T-cell (primary cell): Measurements from ENCODE around the gene HIBADH. TPM values are rescaled to one million over a fixed set of nuclear protein-coding genes. Genes with fewer than 3 reads are reported as not detected.

Source experiments
- ATAC-seq, 4 experiments: fragments of 200-7000 bp in 3 of 4; fragments of 150-1000 bp in 1 of 4; cut with Tn5 transposase; replicated peaks in 1 of 4; 1 replicate in 3 of 4; 2 replicates in 1 of 4; pipeline ENCODE4 v1.10.0; 2021; ENCODE audit warnings: moderate library complexity in 3 of 4, mild to moderate bottlenecking in 2 of 4, moderate number of reproducible peaks in 1 of 4
- CTCF ChIA-PET, 2 donors: fragments of 300-600 bp; sonication (Branson Sonifier 250); formaldehyde crosslinking; loops; one replicate each; lab custom pipeline; 2022; ENCODE audit warnings: antibody characterized with exemption in 2 of 2; lab: Charles Lee
- POLR2A ChIA-PET, 2 donors: fragments of 300-600 bp; sonication (Branson Sonifier 250); formaldehyde crosslinking; loops; one replicate each; lab custom pipeline; 2022; ENCODE audit warnings: antibody characterized with exemption in 2 of 2; lab: Charles Lee
- DNase-seq, 35 experiments: peaks; one replicate each; pipeline versions ENCODE4 v3.0.0 to v3.0.0-alpha.2; 2013 to 2023
- H3K27ac ChIP-seq: one replicate; pipeline ENCODE4 v1.5.1; 2013; ENCODE audit warnings: low read length
- H3K27me3 ChIP-seq, 2 experiments: replicated peaks in 1 of 2; 1 replicate in 1 of 2; 2 replicates in 1 of 2; pipeline versions ENCODE4 v1.6.1 to v1.7.0; 2013; ENCODE audit warnings: low read length in 1 of 2, mixed read lengths in 1 of 2; ENCODE audit not compliant: control insufficient read depth in 2 of 2, insufficient read depth in 2 of 2; ENCODE audit errors: extremely low read depth in 1 of 2
- H3K36me3 ChIP-seq, 2 donors: 1 replicate in 1 of 2; 2 replicates in 1 of 2; pipeline versions ENCODE4 v1.6.1 to v1.7.0; 2013; ENCODE audit warnings: low read length in 1 of 2; ENCODE audit not compliant: control insufficient read depth in 2 of 2, insufficient read depth in 1 of 2; ENCODE audit errors: extremely low read depth in 1 of 2
- H3K4me1 ChIP-seq, 2 experiments: 1 replicate in 1 of 2; 2 replicates in 1 of 2; pipeline versions ENCODE4 v1.6.1 to v1.7.0; 2013; ENCODE audit warnings: low read length in 2 of 2, mixed read lengths in 1 of 2; ENCODE audit not compliant: insufficient read depth in 2 of 2, control insufficient read depth in 1 of 2; ENCODE audit errors: extremely low read depth in 1 of 2
- H3K4me3 ChIP-seq, 2 donors: 1 replicate in 1 of 2; 2 replicates in 1 of 2; pipeline versions ENCODE4 v1.5.1 to v1.7.0; 2013; ENCODE audit warnings: mild to moderate bottlenecking in 2 of 2, low read length in 1 of 2, moderate library complexity in 1 of 2; ENCODE audit not compliant: control insufficient read depth in 1 of 2; ENCODE audit errors: extremely low read depth in 1 of 2
- H3K9me3 ChIP-seq: 2 replicates; pipeline ENCODE4 v1.7.0; 2013
- H3K27ac Mint-ChIP-seq, 2 donors: one replicate each; pipeline ENCODE4 v1.8.0; 2020 to 2021; ENCODE audit warnings: mild to moderate bottlenecking in 2 of 2, mixed read lengths in 2 of 2
- H3K27me3 Mint-ChIP-seq, 2 donors: one replicate each; pipeline ENCODE4 v1.8.0; 2021 to 2022; ENCODE audit warnings: mixed read lengths in 2 of 2
- H3K36me3 Mint-ChIP-seq: one replicate; pipeline ENCODE4 v1.8.0; 2021; ENCODE audit warnings: mixed read lengths
- H3K4me1 Mint-ChIP-seq, 3 donors: one replicate each; pipeline ENCODE4 v1.8.0; 2020 to 2022; ENCODE audit warnings: mixed read lengths in 3 of 3, mild to moderate bottlenecking in 1 of 3
- H3K4me3 Mint-ChIP-seq, 3 donors: one replicate each; pipeline ENCODE4 v1.8.0; 2020 to 2022; ENCODE audit warnings: mild to moderate bottlenecking in 3 of 3, mixed read lengths in 3 of 3, moderate library complexity in 3 of 3
- H3K9me3 Mint-ChIP-seq, 3 donors: one replicate each; pipeline ENCODE4 v1.8.0; 2020 to 2022; ENCODE audit warnings: mixed read lengths in 3 of 3
- WGBS: methylation state at CpG from one replicate; pipeline ENCODE4 v1.1.5; 2013; ENCODE audit warnings: missing lambda C conversion rate; ENCODE audit not compliant: insufficient coverage; 5-methylcytosine and 5-hydroxymethylcytosine counted together
- total RNA-seq, 35 experiments: library from RNA in 6 of 35; stranded (reverse) in 6 of 35; fragments of 120-200 nt in 1 of 35; gene quantifications; one replicate each; pipeline versions ENCODE4 v1.2.1 to v1.2.4 and lab custom pipeline; 2013 to 2026

Gene HIBADH
- total RNA-seq, 5 donors from 2014 or later (not counting 1 experiment from before 2014, with no cell fraction given), result 9.8 to 12.5 (median 12.0) TPM

DNA sequence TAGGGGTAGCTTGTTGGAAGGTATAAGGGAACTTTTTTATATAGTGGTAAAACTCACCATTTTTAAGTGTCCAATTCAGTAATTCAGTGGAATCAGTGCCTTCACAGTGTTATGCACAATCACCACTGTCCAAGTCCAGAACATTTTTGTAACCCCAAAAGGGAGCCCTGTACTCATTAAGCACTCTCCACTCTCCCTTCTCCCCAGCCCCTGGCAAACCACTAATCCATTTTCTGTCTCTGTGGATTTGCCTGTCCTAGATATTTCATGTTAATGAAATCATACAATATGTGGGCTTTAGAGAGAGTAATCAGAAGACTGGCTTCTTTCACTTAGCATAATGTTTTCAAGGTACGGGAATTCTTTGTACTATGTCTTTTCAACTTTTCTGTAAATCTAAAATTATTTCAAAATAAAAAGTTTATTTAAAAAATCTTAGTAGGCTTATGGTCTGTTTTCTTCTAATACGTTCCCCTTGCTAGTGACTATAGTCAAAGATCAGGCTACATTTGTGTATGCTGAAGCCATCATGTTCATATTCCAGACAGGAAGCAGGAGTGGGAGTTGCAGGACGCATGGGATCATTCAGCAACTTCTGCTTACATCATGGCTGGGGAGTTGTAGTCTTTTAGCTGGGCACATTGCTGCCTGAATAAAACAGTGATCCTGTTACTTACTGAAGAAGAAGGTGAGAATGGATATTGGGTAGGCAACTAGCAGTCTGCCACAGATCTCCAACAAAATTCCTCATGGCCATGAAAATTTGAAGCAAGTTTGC, 41.9 kb upstream of the HIBADH start:
- 89% methylated on average over 2 of the region's 3 CpGs for WGBS
- no peaks in the 10 kb centered on the region for H3K27me3 ChIP-seq
- Mint-ChIP-seq H3K4me1 (no peaks in the 10 kb centered on the region), H3K36me3 (no peaks in the 10 kb centered on the region), H3K4me3 (no peak overlapping the region), H3K27ac (no peak overlapping the region), H3K27me3 (peaks cover 19 to 20% of the 10 kb centered on the region in 2 donors), H3K9me3 (no peaks in the 10 kb centered on the region)
- no peak overlapping the region for H3K4me3 ChIP-seq
- H3K27ac ChIP-seq, result no peak overlapping the region
- no peaks in the 10 kb centered on the region for H3K9me3 ChIP-seq
- ChIA-PET CTCF (no interaction called here), POLR2A (no interaction called here)
- H3K36me3 ChIP-seq, result no peaks in the 10 kb centered on the region
- ATAC-seq (no peak), DNase-seq (no peak)
- H3K4me1 ChIP-seq, result no peaks in the 10 kb centered on the region

DNA sequence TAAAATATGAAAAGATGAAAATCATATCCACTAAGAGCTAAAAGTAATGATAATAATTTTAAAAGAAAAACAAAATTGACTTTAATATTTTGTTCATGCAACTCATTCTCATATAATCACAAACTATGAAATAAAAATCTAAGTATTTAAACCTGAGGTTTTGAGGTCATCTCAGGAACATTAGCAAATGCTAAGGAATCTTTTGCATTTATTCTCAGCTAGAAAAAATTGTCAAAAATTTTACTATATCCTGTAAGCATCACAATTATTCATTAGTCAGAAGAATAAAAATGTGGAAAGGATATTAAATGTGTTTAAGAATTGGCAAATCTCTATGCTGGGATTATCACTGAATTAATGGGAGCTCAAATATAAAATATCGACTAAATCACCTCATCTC, 40.5 kb upstream of the HIBADH start:
- ATAC-seq, result no peak
- H3K9me3 Mint-ChIP-seq, result no peaks in the 10 kb centered on the region
- no CpG with 5 or more reads among the region's 1 CpG for WGBS

GRCh38 chr7:27700501-27700900, 37.8 kb upstream of the HIBADH start:
- ATAC-seq (no peak), DNase-seq (no peak)
- no peak overlapping the region for H3K27ac Mint-ChIP-seq
- no peaks in the 10 kb centered on the region for H3K9me3 Mint-ChIP-seq
- Histone ChIP-seq H3K4me3 (no peak overlapping the region), H3K4me1 (no peaks in the 10 kb centered on the region), H3K27ac (no peak overlapping the region), H3K36me3 (no peaks in the 10 kb centered on the region), H3K27me3 (no peaks in the 10 kb centered on the region), H3K9me3 (no peaks in the 10 kb centered on the region)
- no peaks in the 10 kb centered on the region for H3K4me1 Mint-ChIP-seq
- no peak overlapping the region for H3K4me3 Mint-ChIP-seq
- CTCF ChIA-PET, result no interaction called here
- no peaks in the 10 kb centered on the region for H3K36me3 Mint-ChIP-seq
- peaks cover 19 to 20% of the 10 kb centered on the region in 2 donors for H3K27me3 Mint-ChIP-seq
- POLR2A ChIA-PET, result no interaction called here
- WGBS, result no CpG with 5 or more reads among the region's 6 CpGs

More for the DNA sequence above, 40.5 kb upstream of the HIBADH start:
- no peak overlapping the region for H3K27ac ChIP-seq
- H3K4me1 Mint-ChIP-seq, result no peaks in the 10 kb centered on the region
- no peaks in the 10 kb centered on the region for H3K27me3 ChIP-seq
- ChIA-PET POLR2A (interaction anchor here in 1 of 2 donors (0.6 kb wide), 1 partner anchor 31 kb away, joined by 6 read pairs; no protein-coding TSS in a partner anchor), CTCF (interaction anchor here in 1 of 2 donors (0.6 kb wide), 1 partner anchor 523 kb away, joined by 3 read pairs; no protein-coding TSS in a partner anchor)
- no peak overlapping the region for H3K27ac Mint-ChIP-seq
- H3K4me1 ChIP-seq, result no peaks in the 10 kb centered on the region
- H3K27me3 Mint-ChIP-seq, result peaks cover 19 to 20% of the 10 kb centered on the region in 2 donors
- H3K4me3 Mint-ChIP-seq, result no peak overlapping the region
- H3K9me3 ChIP-seq, result no peaks in the 10 kb centered on the region
- no peak overlapping the region for H3K4me3 ChIP-seq
- no peak for DNase-seq
- no peaks in the 10 kb centered on the region for H3K36me3 ChIP-seq
- H3K36me3 Mint-ChIP-seq, result no peaks in the 10 kb centered on the region

DNA sequence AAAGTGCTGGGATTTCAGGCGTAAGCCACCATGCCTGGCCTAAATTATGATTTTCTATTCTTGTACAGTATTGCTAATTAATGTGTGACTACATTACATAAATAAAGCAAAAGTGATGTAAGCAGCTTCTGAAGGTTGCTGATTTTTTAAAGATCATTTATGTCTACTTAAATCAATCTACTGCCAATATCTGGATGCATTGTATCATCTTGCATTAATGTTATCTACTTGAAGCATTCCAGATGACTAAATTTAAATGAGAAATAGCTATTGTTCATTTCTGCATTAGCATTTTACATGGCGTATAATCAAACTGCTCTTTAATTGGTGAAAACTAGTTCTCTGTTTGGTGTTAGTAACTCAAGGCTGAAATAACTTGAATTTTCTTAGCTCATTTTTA, 37.1 kb upstream of the HIBADH start:
- WGBS, result no CpG with 5 or more reads among the region's 2 CpGs
- Histone ChIP-seq H3K9me3 (no peaks in the 10 kb centered on the region), H3K27me3 (no peaks in the 10 kb centered on the region), H3K4me1 (no peaks in the 10 kb centered on the region), H3K4me3 (no peak overlapping the region), H3K27ac (no peak overlapping the region), H3K36me3 (no peaks in the 10 kb centered on the region)
- Mint-ChIP-seq H3K4me3 (no peak overlapping the region), H3K4me1 (no peaks in the 10 kb centered on the region), H3K27me3 (peaks cover 14 to 16% of the 10 kb centered on the region in 2 donors), H3K27ac (no peak overlapping the region), H3K36me3 (no peaks in the 10 kb centered on the region), H3K9me3 (no peaks in the 10 kb centered on the region)
- ChIA-PET POLR2A (interaction anchor here in 1 of 2 donors (0.6 kb wide), 1 partner anchor 491 kb away, joined by 15 read pairs; no protein-coding TSS in a partner anchor), CTCF (no interaction called here)
- no peak for DNase-seq
- ATAC-seq, result no peak

DNA sequence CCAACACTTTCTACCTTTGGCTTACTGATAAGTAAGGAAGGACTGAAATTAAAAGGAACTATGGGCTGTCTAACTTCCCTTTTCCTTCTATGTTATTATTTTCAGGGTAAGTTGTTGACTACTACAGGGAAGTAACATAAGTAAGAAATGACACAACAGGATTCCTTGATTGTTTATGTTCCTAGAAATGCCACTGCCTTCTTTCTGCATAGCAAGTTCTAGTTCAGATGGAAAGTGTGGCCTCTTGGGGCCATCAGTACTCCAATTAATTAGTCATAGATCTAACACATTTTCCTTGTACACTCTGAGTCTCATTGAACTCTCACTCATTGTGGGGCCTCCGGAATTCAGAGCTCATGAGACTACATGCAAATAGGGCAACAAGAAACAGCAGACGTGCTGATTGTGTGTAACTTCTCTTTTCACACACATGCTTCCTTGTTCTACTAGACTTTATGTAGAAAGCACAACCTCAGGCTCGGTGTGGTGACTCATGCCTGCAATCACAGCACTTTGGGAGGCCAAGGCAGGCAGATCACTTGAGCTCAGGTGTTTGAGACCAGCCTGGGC, 35.3 kb upstream of the HIBADH start:
- ATAC-seq (no peak), DNase-seq (peak in 1 of 35 experiments; percentile 26)
- WGBS, result 53% methylated on average over 2 of the region's 3 CpGs
- Histone ChIP-seq H3K9me3 (no peaks in the 10 kb centered on the region), H3K27me3 (no peaks in the 10 kb centered on the region), H3K4me3 (no peak overlapping the region), H3K27ac (no peak overlapping the region), H3K36me3 (no peaks in the 10 kb centered on the region), H3K4me1 (no peaks in the 10 kb centered on the region)
- Mint-ChIP-seq H3K27me3 (peaks cover 11 to 14% of the 10 kb centered on the region in 2 donors), H3K4me3 (no peak overlapping the region), H3K9me3 (no peaks in the 10 kb centered on the region), H3K36me3 (no peaks in the 10 kb centered on the region), H3K27ac (no peak overlapping the region), H3K4me1 (no peaks in the 10 kb centered on the region)
- ChIA-PET CTCF (no interaction called here), POLR2A (no interaction called here)

GRCh38 chr7:27695096-27695495, 32.4 kb upstream of the HIBADH start:
- WGBS, result 83% methylated on average over 1 of the region's 4 CpGs
- Histone ChIP-seq H3K27me3 (peaks cover 0 to 4% of the 10 kb centered on the region in 2 experiments), H3K36me3 (no peaks in the 10 kb centered on the region), H3K4me3 (no peak overlapping the region), H3K9me3 (no peaks in the 10 kb centered on the region), H3K27ac (no peak overlapping the region), H3K4me1 (no peaks in the 10 kb centered on the region)
- ATAC-seq (no peak), DNase-seq (no peak)
- Mint-ChIP-seq H3K9me3 (no peaks in the 10 kb centered on the region), H3K27ac (no peak overlapping the region), H3K4me1 (no peaks in the 10 kb centered on the region), H3K36me3 (no peaks in the 10 kb centered on the region), H3K27me3 (peaks cover 2 to 3% of the 10 kb centered on the region in 2 donors), H3K4me3 (no peak overlapping the region)
- CTCF ChIA-PET, result no interaction called here
- POLR2A ChIA-PET, result no interaction called here
